Stimulated activated CD8-positive, alpha-beta memory T cell treated with anti-CD3 and anti-CD28 coated beads, Interleukin-7, amount 100 ng/mL, for 48 hours (primary cell): ENCODE measurements around the gene LRTM2.

Experiments
- DNase-seq, 2 donors: peaks; one replicate each; pipeline ENCODE4 v3.0.0-alpha.2; 2020; ENCODE audit warnings: low read depth in 1 of 2; ENCODE audit errors: extremely low read depth in 1 of 2

Gene LRTM2

GRCh38 chr12:1857821-1858220, 37.5 kb downstream of the LRTM2 start:
- no peak for DNase-seq

- no peak for DNase-seq
Measured at GRCh38 chr12:1858456-1858855, 38.1 kb downstream of the LRTM2 start.

GRCh38 chr12:1859643-1860042, 39.3 kb downstream of the LRTM2 start:
- DNase-seq = no peak

- DNase-seq = no peak
Measured at GRCh38 chr12:1862973-1863372, 42.6 kb downstream of the LRTM2 start.

GRCh38 chr12:1863823-1864222, 43.5 kb downstream of the LRTM2 start:
- no peak for DNase-seq

- no peak for DNase-seq
Measured at GRCh38 chr12:1864456-1864855, 44.1 kb downstream of the LRTM2 start.

GRCh38 chr12:1864867-1865266, 44.5 kb downstream of the LRTM2 start:
- no peak for DNase-seq

GRCh38 chr12:1865284-1865866, 45.0 kb downstream of the LRTM2 start:
- no peak for DNase-seq

GRCh38 chr12:1869145-1869544, 48.8 kb downstream of the LRTM2 start:
- DNase-seq = no peak

- DNase-seq = no peak
Measured at GRCh38 chr12:1870086-1870485, 49.7 kb downstream of the LRTM2 start.

GRCh38 chr12:1870998-1871917, 50.9 kb downstream of the LRTM2 start:
- DNase-seq = no peak

- no peak for DNase-seq
Measured at GRCh38 chr12:1872001-1872400, 51.6 kb downstream of the LRTM2 start.

- DNase-seq = no peak
Measured at GRCh38 chr12:1872448-1872847, 52.1 kb downstream of the LRTM2 start.

GRCh38 chr12:1873531-1874510, 53.5 kb downstream of the LRTM2 start:
- no peak for DNase-seq

GRCh38 chr12:1875608-1876007, 55.2 kb downstream of the LRTM2 start:
- no peak for DNase-seq

GRCh38 chr12:1876086-1876485, 55.7 kb downstream of the LRTM2 start:
- no peak for DNase-seq

- no peak for DNase-seq
Measured at GRCh38 chr12:1877169-1877878, 57.0 kb downstream of the LRTM2 start.

- DNase-seq = no peak
Measured at GRCh38 chr12:1878214-1878613, 57.8 kb downstream of the LRTM2 start.

GRCh38 chr12:1878695-1879094, 58.3 kb downstream of the LRTM2 start:
- DNase-seq = no peak

- DNase-seq = no peak
Measured at GRCh38 chr12:1879633-1880032, 59.3 kb downstream of the LRTM2 start.
